Measurements from ENCODE around the gene PAX7.

PAX7 gene

DNA sequence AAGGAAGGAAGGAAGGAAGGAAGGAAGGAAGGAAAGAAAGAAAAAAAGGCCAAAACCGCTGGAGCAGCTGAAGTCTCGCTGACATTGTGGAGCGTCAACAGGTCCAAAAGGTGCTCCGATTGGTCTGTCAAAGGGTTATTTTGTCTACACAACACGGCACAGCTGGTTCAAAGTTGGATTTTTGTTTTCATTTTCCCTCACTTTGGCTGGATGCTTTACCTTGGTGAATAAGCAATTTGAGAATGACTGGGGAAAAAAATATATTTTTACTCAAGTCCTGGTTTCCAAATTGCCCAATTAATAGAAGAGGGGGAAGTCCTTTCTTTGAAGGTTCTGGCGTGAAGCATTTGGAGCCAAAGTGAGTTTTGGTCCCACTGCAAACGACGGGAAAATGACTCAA, 19.3 kb upstream of the PAX7 start:
- TF ChIP-seq TAF1 (IDR thresholded peaks at IDR 0.05; ENCODE audit: borderline replicate concordance, insufficient read depth, low read length) (no peak), SIN3A (IDR thresholded peaks at IDR 0.05; ENCODE audit: borderline replicate concordance, insufficient read depth, low read length) (no peak), POLR2AphosphoS5 (IDR thresholded peaks at IDR 0.05; ENCODE audit: low read depth, low read length) (no peak), FOXP2 (optimal IDR thresholded peaks at IDR 0.05; ENCODE audit: borderline replicate concordance, extremely low read depth, extremely low read length, insufficient read depth) (no peak)
- TF ChIP-seq, protein P1, sequence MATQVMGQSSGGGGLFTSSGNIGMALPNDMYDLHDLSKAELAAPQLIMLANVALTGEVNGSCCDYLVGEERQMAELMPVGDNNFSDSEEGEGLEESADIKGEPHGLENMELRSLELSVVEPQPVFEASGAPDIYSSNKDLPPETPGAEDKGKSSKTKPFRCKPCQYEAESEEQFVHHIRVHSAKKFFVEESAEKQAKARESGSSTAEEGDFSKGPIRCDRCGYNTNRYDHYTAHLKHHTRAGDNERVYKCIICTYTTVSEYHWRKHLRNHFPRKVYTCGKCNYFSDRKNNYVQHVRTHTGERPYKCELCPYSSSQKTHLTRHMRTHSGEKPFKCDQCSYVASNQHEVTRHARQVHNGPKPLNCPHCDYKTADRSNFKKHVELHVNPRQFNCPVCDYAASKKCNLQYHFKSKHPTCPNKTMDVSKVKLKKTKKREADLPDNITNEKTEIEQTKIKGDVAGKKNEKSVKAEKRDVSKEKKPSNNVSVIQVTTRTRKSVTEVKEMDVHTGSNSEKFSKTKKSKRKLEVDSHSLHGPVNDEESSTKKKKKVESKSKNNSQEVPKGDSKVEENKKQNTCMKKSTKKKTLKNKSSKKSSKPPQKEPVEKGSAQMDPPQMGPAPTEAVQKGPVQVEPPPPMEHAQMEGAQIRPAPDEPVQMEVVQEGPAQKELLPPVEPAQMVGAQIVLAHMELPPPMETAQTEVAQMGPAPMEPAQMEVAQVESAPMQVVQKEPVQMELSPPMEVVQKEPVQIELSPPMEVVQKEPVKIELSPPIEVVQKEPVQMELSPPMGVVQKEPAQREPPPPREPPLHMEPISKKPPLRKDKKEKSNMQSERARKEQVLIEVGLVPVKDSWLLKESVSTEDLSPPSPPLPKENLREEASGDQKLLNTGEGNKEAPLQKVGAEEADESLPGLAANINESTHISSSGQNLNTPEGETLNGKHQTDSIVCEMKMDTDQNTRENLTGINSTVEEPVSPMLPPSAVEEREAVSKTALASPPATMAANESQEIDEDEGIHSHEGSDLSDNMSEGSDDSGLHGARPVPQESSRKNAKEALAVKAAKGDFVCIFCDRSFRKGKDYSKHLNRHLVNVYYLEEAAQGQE (IDR thresholded peaks at IDR 0.05; ENCODE audit: insufficient read depth in 1 of 2, low read depth in 2 of 2, low read length in 2 of 2), result no peak

DNA sequence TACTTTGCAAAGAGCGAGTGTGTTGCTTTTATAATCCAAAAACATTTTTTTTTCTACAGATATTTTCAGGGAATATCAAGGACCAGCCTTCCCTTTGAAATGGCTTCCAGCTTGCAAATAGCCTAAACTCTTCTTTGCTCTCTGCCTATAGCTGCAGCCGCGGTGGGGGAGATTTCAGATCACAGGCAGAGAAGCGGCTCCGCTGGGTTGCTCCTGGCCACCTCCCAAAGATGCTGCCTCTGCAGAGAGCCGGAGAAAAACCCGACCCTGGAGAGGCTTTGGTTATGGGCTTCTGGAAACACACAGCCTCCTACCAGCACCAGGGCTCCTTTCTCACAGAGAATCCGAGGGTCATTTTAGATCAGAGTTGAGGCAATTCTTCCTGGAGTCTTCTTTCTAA, 18.6 kb upstream of the PAX7 start:
- TF ChIP-seq TAF1 (IDR thresholded peaks at IDR 0.05; ENCODE audit: borderline replicate concordance, insufficient read depth, low read length) (no peak), SIN3A (IDR thresholded peaks at IDR 0.05; ENCODE audit: borderline replicate concordance, insufficient read depth, low read length) (no peak), FOXP2 (optimal IDR thresholded peaks at IDR 0.05; ENCODE audit: borderline replicate concordance, extremely low read depth, extremely low read length, insufficient read depth) (no peak), POLR2AphosphoS5 (IDR thresholded peaks at IDR 0.05; ENCODE audit: low read depth, low read length) (no peak)
- TF ChIP-seq, protein P1 (IDR thresholded peaks at IDR 0.05; ENCODE audit: insufficient read depth in 1 of 2, low read depth in 2 of 2, low read length in 2 of 2), result no peak

GRCh38 chr1:18614069-18614735, 16.4 kb upstream of the PAX7 start:
- no peak for TF ChIP-seq FOXP2 (optimal IDR thresholded peaks at IDR 0.05; ENCODE audit: borderline replicate concordance, extremely low read depth, extremely low read length, insufficient read depth)

- TF ChIP-seq FOXP2 (optimal IDR thresholded peaks at IDR 0.05; ENCODE audit: borderline replicate concordance, extremely low read depth, extremely low read length, insufficient read depth) (no peak), SIN3A (IDR thresholded peaks at IDR 0.05; ENCODE audit: borderline replicate concordance, insufficient read depth, low read length) (no peak), POLR2AphosphoS5 (IDR thresholded peaks at IDR 0.05; ENCODE audit: low read depth, low read length) (no peak), TAF1 (IDR thresholded peaks at IDR 0.05; ENCODE audit: borderline replicate concordance, insufficient read depth, low read length) (no peak)
- TF ChIP-seq, protein P1 (IDR thresholded peaks at IDR 0.05; ENCODE audit: insufficient read depth in 1 of 2, low read depth in 2 of 2, low read length in 2 of 2), result no peak
Measured at GRCh38 chr1:18618546-18619466, 11.8 kb upstream of the PAX7 start.

- no peak for TF ChIP-seq TAF1 (IDR thresholded peaks at IDR 0.05; ENCODE audit: borderline replicate concordance, insufficient read depth, low read length)
- TF ChIP-seq, protein P1 (IDR thresholded peaks at IDR 0.05; ENCODE audit: insufficient read depth in 1 of 2, low read depth in 2 of 2, low read length in 2 of 2), result no peak
- no peak for TF ChIP-seq POLR2AphosphoS5 (IDR thresholded peaks at IDR 0.05; ENCODE audit: low read depth, low read length)
- TF ChIP-seq SIN3A (IDR thresholded peaks at IDR 0.05; ENCODE audit: borderline replicate concordance, insufficient read depth, low read length), result no peak
- no peak for TF ChIP-seq FOXP2 (optimal IDR thresholded peaks at IDR 0.05; ENCODE audit: borderline replicate concordance, extremely low read depth, extremely low read length, insufficient read depth)
Measured at GRCh38 chr1:18619467-18619835, 11.2 kb upstream of the PAX7 start.

Measured in PFSK-1 (cell line).